Astrocyte of the spinal cord (primary cell): ENCODE measurements around the gene ABCA2.

Experiments
- DNase-seq: peaks from one replicate; pipeline ENCODE4 v3.0.0; 2011; ENCODE audit warnings: low read depth, low spot score
- H3K4me3 ChIP-seq: 2 replicates; pipeline ENCODE4 v1.5.1; 2011; ENCODE audit warnings: low read depth, mild to moderate bottlenecking, low read length, moderate library complexity
- CTCF ChIP-seq: IDR thresholded peaks from 2 replicates; pipeline ENCODE4 v1.5.1; 2012; ENCODE audit warnings: low read depth, mild to moderate bottlenecking, low read length, inconsistent platforms
- in situ Hi-C: cut with HindIII; loops from 2 replicates; pipeline ENCODE4 v1.10.0; 2017; ENCODE audit warnings: low sequenced_read_pairs

Gene ABCA2

GRCh38 chr9:137032858-137033257 lies 4.8 kb upstream of the ABCA2 start:
- in situ Hi-C loops, result loop anchor here (25.0 kb wide), 1 partner anchor 96 kb away; the partner anchor contains the start of genes C8G and FBXW5
- no peak overlapping the region for H3K4me3 ChIP-seq
- DNase-seq, result no peak
- no peak for TF ChIP-seq CTCF

GRCh38 chr9:137031904-137032640 lies 4.0 kb upstream of the ABCA2 start, which contains the start of gene FUT7:
Gene FUT7 (minus strand): TSS chr9:137032088. CDS start chr9:137031991, 97 bp downstream.
- DNase-seq, result no peak
- H3K4me3 ChIP-seq, result no peak within 1 kb of the TSS
- in situ Hi-C loops, result loop anchor here (25.0 kb wide), 1 partner anchor 95 kb away; the partner anchor contains the start of genes C8G and FBXW5
- no peak for TF ChIP-seq CTCF

- H3K4me3 ChIP-seq, result no peak overlapping the region
- TF ChIP-seq CTCF, result no peak
- no peak for DNase-seq
- in situ Hi-C loops, result loop anchor here (25.0 kb wide), 1 partner anchor 94 kb away; the partner anchor contains the start of genes C8G and FBXW5
Measured at GRCh38 chr9:137030538-137031527, 2.8 kb upstream of the ABCA2 start.

GRCh38 chr9:137030006-137030405 lies 2.0 kb upstream of the ABCA2 start:
- H3K4me3 ChIP-seq, result no peak overlapping the region
- no peak for DNase-seq
- in situ Hi-C loops, result loop anchor here (25.0 kb wide), 1 partner anchor 93 kb away; the partner anchor contains the start of genes C8G and FBXW5
- no peak for TF ChIP-seq CTCF

- no peak overlapping the region for H3K4me3 ChIP-seq
Measured at GRCh38 chr9:137029058-137029936, 1.3 kb upstream of the ABCA2 start.

More at GRCh38 chr9:137029058-137029936, 1.3 kb upstream of the ABCA2 start:
- in situ Hi-C loops, result loop anchor here (25.0 kb wide), 1 partner anchor 92 kb away; the partner anchor contains the start of genes C8G and FBXW5
- peak; percentile 97 for TF ChIP-seq CTCF
- no peak for DNase-seq
